SK-N-SH (cell line): ENCODE data around the gene ERC2. TPM values are rescaled to one million over a fixed set of nuclear protein-coding genes. Genes with fewer than 3 reads are reported as not detected.

ENCODE experiments used
- CTCF ChIA-PET: fragments of 300-600, 350-600 bp; formaldehyde crosslinking; extraction: SDS; loops from one replicate; lab custom pipeline; 2021; lab: Yijun Ruan, JAX
- POLR2A ChIA-PET: fragments of 350-600 bp; sonication (Branson Sonifier 250); formaldehyde crosslinking; extraction: SDS; loops from one replicate; lab custom pipeline; 2020; ENCODE audit warnings: antibody characterized with exemption, inconsistent platforms; lab: Yijun Ruan, JAX
- DNase-seq: peaks from one replicate; pipeline ENCODE4 v3.0.0; 2012
- H2AFZ ChIP-seq: fragments of 200-600 bp; sonication (generic); 2 replicates; pipeline ENCODE4 v1.8.1; 2016; ENCODE audit warnings: antibody characterized with exemption, mild to moderate bottlenecking, low read depth
- H3F3A ChIP-seq: fragments of 200-600 bp; sonication (generic); replicated peaks from 2 replicates; pipeline ENCODE3; 2016; ENCODE audit warnings: antibody characterized with exemption, mild to moderate bottlenecking; ENCODE audit not compliant: insufficient read depth
- H3K27ac ChIP-seq, 2 experiments: fragments of 200-500 bp in 1 of 2; fragments of 200-600 bp in 1 of 2; sonication (Bioruptor generic) in 1 of 2; sonication (generic), shearing (Covaris generic) in 1 of 2; 2 replicates each; pipeline versions ENCODE4 v1.5.1 to v1.6.1; 2014 to 2016; ENCODE audit warnings: low read depth in 2 of 2, inconsistent platforms in 1 of 2, low read length in 1 of 2, mild to moderate bottlenecking in 1 of 2, mixed read lengths in 1 of 2
- H3K27me3 ChIP-seq: fragments of 200-600 bp; sonication (generic), shearing (Covaris generic); 2 replicates; pipeline ENCODE4 v1.6.1; 2016; ENCODE audit warnings: mixed run types; ENCODE audit not compliant: insufficient read depth
- H3K36me3 ChIP-seq, 2 experiments: fragments of 200-500 bp in 1 of 2; fragments of 200-600 bp in 1 of 2; sonication (Bioruptor generic) in 1 of 2; sonication (generic) in 1 of 2; replicated peaks in 1 of 2; 2 replicates each; pipeline versions ENCODE3 to v1.5.1; 2014 to 2016; ENCODE audit warnings: low read length in 1 of 2, mild to moderate bottlenecking in 1 of 2; ENCODE audit not compliant: insufficient read depth in 2 of 2, control insufficient read depth in 1 of 2
- H3K4me1 ChIP-seq, 2 experiments: fragments of 200-500 bp in 1 of 2; fragments of 200-600 bp in 1 of 2; sonication (Bioruptor generic) in 1 of 2; sonication (generic), shearing (Covaris generic) in 1 of 2; 2 replicates each; pipeline versions ENCODE4 v1.5.1 to v1.6.1; 2014 to 2016; ENCODE audit warnings: low read depth in 1 of 2, low read length in 1 of 2, mixed run types in 1 of 2; ENCODE audit not compliant: insufficient read depth in 2 of 2, control insufficient read depth in 1 of 2
- H3K4me2 ChIP-seq: fragments of 200-600 bp; sonication (generic), shearing (Covaris generic); 2 replicates; pipeline ENCODE4 v1.6.1; 2017; ENCODE audit warnings: mixed run types
- H3K4me3 ChIP-seq, 2 experiments: fragments of 200-500 bp in 1 of 2; fragments of 200-600 bp in 1 of 2; sonication (Bioruptor generic) in 1 of 2; sonication (generic), shearing (Covaris generic) in 1 of 2; 2 replicates each; pipeline versions ENCODE4 v1.5.1 to v1.8.1; 2014 to 2016; ENCODE audit warnings: low read depth in 2 of 2, inconsistent platforms in 1 of 2, low read length in 1 of 2, mild to moderate bottlenecking in 1 of 2, mixed read lengths in 1 of 2, moderate library complexity in 1 of 2
- H3K79me2 ChIP-seq: fragments of 200-600 bp; sonication (generic); 2 replicates; pipeline ENCODE4 v1.8.1; 2017; ENCODE audit warnings: mild to moderate bottlenecking; ENCODE audit not compliant: insufficient read depth
- H3K9ac ChIP-seq: fragments of 200-600 bp; sonication (generic); 2 replicates; pipeline ENCODE4 v1.6.1; 2017; ENCODE audit warnings: mixed run types
- H3K9me2 ChIP-seq: fragments of 200-600 bp; sonication (generic); 2 replicates; pipeline ENCODE4 v1.6.1; 2017; ENCODE audit warnings: mixed run types
- H3K9me3 ChIP-seq: fragments of 200-600 bp; sonication (generic); 2 replicates; pipeline ENCODE4 v1.6.1; 2017; ENCODE audit warnings: mixed run types, mild to moderate bottlenecking, moderate library complexity
- H4K20me1 ChIP-seq: fragments of 200-600 bp; sonication (generic); 2 replicates; pipeline ENCODE4 v1.6.1; 2017; ENCODE audit warnings: mild to moderate bottlenecking, mixed run types; ENCODE audit not compliant: insufficient read depth
- CHD2 ChIP-seq: fragments of 150-350 bp; IDR thresholded peaks from 2 replicates; pipeline ENCODE4 v1.6.1; 2018; ENCODE audit warnings: low read length; ENCODE audit not compliant: partially characterized antibody
- ELF1 ChIP-seq: IDR thresholded peaks from 2 replicates; pipeline ENCODE4 v1.4.0; 2012
- EP300 ChIP-seq, 2 experiments: IDR thresholded peaks; 2 replicates each; pipeline versions ENCODE4 v1.4.0 to v1.6.1; 2012; ENCODE audit warnings: borderline replicate concordance in 1 of 2, low read depth in 1 of 2, low read length in 1 of 2
- EZH2phosphoT487 ChIP-seq: fragments of 200-600 bp; sonication (generic); IDR thresholded peaks from 2 replicates; pipeline ENCODE4 v1.6.1; 2017; ENCODE audit warnings: low read depth, mixed run types, mild to moderate bottlenecking, antibody characterized with exemption, moderate library complexity, borderline replicate concordance
- FOXJ3 ChIP-seq: sonication (generic); formaldehyde crosslinking; IDR thresholded peaks from 2 replicates; pipeline ENCODE4 v1.5.1; 2020; ENCODE audit warnings: mild to moderate bottlenecking, missing genetic modification reagents
- NFIC ChIP-seq: IDR thresholded peaks from 2 replicates; pipeline ENCODE4 v1.4.0; 2012; ENCODE audit warnings: borderline replicate concordance
- NRF1 ChIP-seq: IDR thresholded peaks from 2 replicates; pipeline ENCODE4 v1.6.1; 2012; ENCODE audit warnings: low read depth, mild to moderate bottlenecking, low read length
- POLR2AphosphoS5 ChIP-seq: IDR thresholded peaks from 2 replicates; pipeline ENCODE4 v1.6.1; 2012; ENCODE audit warnings: low read depth, low read length
- RAD21 ChIP-seq: IDR thresholded peaks from 2 replicates; pipeline ENCODE4 v1.6.1; 2012; ENCODE audit warnings: mild to moderate bottlenecking, low read length
- RCOR1 ChIP-seq: fragments of 150-350 bp; IDR thresholded peaks from 2 replicates; pipeline ENCODE4 v1.6.1; 2017; ENCODE audit warnings: antibody characterized with exemption, low read length
- RFX5 ChIP-seq: IDR thresholded peaks from 2 replicates; pipeline ENCODE4 v1.6.1; 2012; ENCODE audit warnings: mild to moderate bottlenecking, improper control_type of control experiment, low read length
- RXRA ChIP-seq: IDR thresholded peaks from 2 replicates; pipeline ENCODE4 v1.4.0; 2012; ENCODE audit warnings: low read depth, mild to moderate bottlenecking, borderline replicate concordance
- SIN3A ChIP-seq: IDR thresholded peaks from 2 replicates; pipeline ENCODE4 v1.6.1; 2012; ENCODE audit warnings: low read depth, mild to moderate bottlenecking, low read length, moderate library complexity, borderline replicate concordance
- SMC3 ChIP-seq: IDR thresholded peaks from 2 replicates; pipeline ENCODE4 v1.6.1; 2012; ENCODE audit warnings: low read depth, low read length, improper control_type of control experiment
- TAF1 ChIP-seq: IDR thresholded peaks from 2 replicates; pipeline ENCODE4 v1.6.1; 2012; ENCODE audit warnings: low read depth, mild to moderate bottlenecking, low read length, moderate library complexity, borderline replicate concordance
- TCF12 ChIP-seq: IDR thresholded peaks from 2 replicates; pipeline ENCODE4 v1.4.0; 2012
- TEAD4 ChIP-seq: IDR thresholded peaks from 2 replicates; pipeline ENCODE4 v1.4.0; 2012; ENCODE audit warnings: mild to moderate bottlenecking, borderline replicate concordance; ENCODE audit not compliant: insufficient read depth
- YY1 ChIP-seq: IDR thresholded peaks from 2 replicates; pipeline ENCODE4 v1.4.0; 2012; ENCODE audit warnings: low read depth, mild to moderate bottlenecking
- WGBS: methylation state at CpG from one replicate; pipeline ENCODE4 v1.1.6; 2017; ENCODE audit warnings: low lambda C conversion rate; 5-methylcytosine and 5-hydroxymethylcytosine counted together
- polyA plus RNA-seq, 3 experiments: library from polyadenylated mRNA; depleted of rRNA; stranded (reverse); fragments of >200 nt; gene quantifications; 2 replicates each; pipeline ENCODE4 v1.2.3, GENCODE V29; 2012
- TF ChIP-seq, protein P1 (sequence below): IDR thresholded peaks from 2 replicates; pipeline ENCODE4; 2012

Gene ERC2
- polyA plus RNA-seq, 1 of the 3 experiments (the other 2 are of a cell fraction): 1.6 TPM

DNA sequence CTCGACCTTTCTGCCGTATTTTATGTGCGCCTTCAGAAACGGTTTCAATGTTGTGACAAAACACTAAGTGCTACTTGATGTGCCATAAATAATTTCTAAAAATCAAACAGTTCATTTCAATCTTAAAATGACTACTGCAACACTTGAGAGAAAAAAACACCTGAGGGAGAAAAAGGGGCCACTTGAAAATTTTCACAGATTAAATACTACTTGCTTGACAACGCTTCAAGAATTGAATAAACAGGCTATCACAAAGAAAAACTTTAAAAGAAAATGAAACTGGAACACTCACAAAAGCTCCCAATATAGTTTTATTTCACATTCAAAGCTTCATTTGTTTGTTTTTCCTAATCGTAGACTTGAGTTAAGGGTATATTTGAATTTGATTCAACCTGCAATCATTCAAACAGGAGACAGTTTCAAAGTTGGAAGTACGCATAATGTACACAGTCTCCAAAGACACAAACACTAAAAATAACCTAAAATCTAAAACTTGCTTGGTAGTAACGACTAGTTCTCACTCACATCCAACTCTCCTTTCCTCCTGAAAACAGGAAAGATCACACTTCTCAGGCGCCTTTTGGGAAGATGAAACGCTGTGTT lies 380.7 kb downstream of the ERC2 start:
- Histone ChIP-seq H3K4me1 (no peaks in the 10 kb centered on the region), H3K27ac (no peak overlapping the region), H3K4me2 (no peak overlapping the region), H3K4me3 (no peak overlapping the region), H3K9ac (no peak overlapping the region), H3F3A (no peaks in the 10 kb centered on the region), H4K20me1 (no peaks in the 10 kb centered on the region), H2AFZ (no peak overlapping the region), H3K36me3 (no peaks in the 10 kb centered on the region), H3K9me2 (no peaks in the 10 kb centered on the region), H3K79me2 (no peaks in the 10 kb centered on the region), H3K9me3 (no peaks in the 10 kb centered on the region), H3K27me3 (no peaks in the 10 kb centered on the region)
- DNase-seq: no peak
- ChIA-PET POLR2A (no interaction called here), CTCF (interaction anchor here (0.6 kb wide), 1 partner anchor 46 kb away, joined by 3 read pairs; no protein-coding TSS in a partner anchor)
- WGBS: 85% methylated on average over 10 of the region's 10 CpGs
- TF ChIP-seq FOXJ3 (CRISPR knock-in tag): no peak
- no peak for TF ChIP-seq TEAD4
- TF ChIP-seq CHD2: no peak
- TF ChIP-seq SMC3: no peak
- TF ChIP-seq YY1: no peak
- no peak for TF ChIP-seq SIN3A
- TF ChIP-seq POLR2AphosphoS5: no peak
- TF ChIP-seq RAD21: no peak
- no peak for TF ChIP-seq TAF1
- TF ChIP-seq RCOR1: no peak
- no peak for TF ChIP-seq EZH2phosphoT487
- TF ChIP-seq NRF1: no peak

DNA sequence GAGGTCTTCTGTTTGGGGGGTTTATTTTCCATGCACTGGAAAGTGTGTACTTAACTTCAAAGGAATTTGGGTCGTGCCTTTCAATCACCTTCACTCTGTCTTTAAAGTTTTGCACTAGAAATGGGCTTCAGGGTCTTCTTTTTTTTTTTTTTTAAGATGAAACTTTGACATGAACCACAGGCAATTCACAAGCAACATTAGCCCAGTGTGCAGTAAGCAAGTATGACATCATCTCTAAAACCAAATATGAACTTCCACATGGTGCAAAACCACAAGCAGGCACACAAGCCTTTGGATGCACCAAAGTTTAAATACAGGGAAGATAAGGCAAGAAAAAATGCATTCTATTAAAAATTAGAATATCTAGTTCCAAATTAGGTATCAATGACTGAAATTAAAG lies 381.9 kb downstream of the ERC2 start:
- H3K9me2 ChIP-seq: no peaks in the 10 kb centered on the region
- 0% methylated on average over 1 of the region's 1 CpG for WGBS
- no peak overlapping the region for H3K4me2 ChIP-seq
- no peaks in the 10 kb centered on the region for H3K4me1 ChIP-seq
- H3F3A ChIP-seq: no peaks in the 10 kb centered on the region
- CTCF ChIA-PET: no interaction called here
- no peaks in the 10 kb centered on the region for H3K36me3 ChIP-seq
- POLR2A ChIA-PET: no interaction called here
- no peaks in the 10 kb centered on the region for H4K20me1 ChIP-seq
- H3K9ac ChIP-seq: no peak overlapping the region
- DNase-seq: no peak
- no peak overlapping the region for H3K27ac ChIP-seq
- no peak overlapping the region for H3K4me3 ChIP-seq
- H2AFZ ChIP-seq: no peak overlapping the region
- no peaks in the 10 kb centered on the region for H3K27me3 ChIP-seq
- H3K9me3 ChIP-seq: no peaks in the 10 kb centered on the region
- no peaks in the 10 kb centered on the region for H3K79me2 ChIP-seq
- TF ChIP-seq TCF12 (no peak), EP300 (IDR thresholded peaks at IDR 0.05; ENCODE audit: borderline replicate concordance in 1 of 2, low read depth in 1 of 2, low read length in 1 of 2) (no peak), RXRA (no peak), RAD21 (no peak), SMC3 (no peak), RFX5 (no peak), NFIC (no peak), ELF1 (no peak), POLR2AphosphoS5 (no peak)
- TF ChIP-seq, protein P1, sequence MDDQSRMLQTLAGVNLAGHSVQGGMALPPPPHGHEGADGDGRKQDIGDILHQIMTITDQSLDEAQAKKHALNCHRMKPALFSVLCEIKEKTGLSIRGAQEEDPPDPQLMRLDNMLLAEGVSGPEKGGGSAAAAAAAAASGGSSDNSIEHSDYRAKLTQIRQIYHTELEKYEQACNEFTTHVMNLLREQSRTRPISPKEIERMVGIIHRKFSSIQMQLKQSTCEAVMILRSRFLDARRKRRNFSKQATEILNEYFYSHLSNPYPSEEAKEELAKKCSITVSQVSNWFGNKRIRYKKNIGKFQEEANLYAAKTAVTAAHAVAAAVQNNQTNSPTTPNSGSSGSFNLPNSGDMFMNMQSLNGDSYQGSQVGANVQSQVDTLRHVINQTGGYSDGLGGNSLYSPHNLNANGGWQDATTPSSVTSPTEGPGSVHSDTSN: no peak
- TF ChIP-seq, all 33 proteins: peak for 0
